ENCODE results near the gene SPATS2L. TPM values are rescaled to one million over a fixed set of nuclear protein-coding genes. Genes with fewer than 3 reads are reported as not detected.

SPATS2L gene
- total and polyA plus RNA-seq, 2 experiments from 2014 or later, result 118 to 154 TPM

GRCh38 chr2:200345975-200346374, 39.5 kb downstream of the SPATS2L start (continued):
- no peak for TF ChIP-seq REST (IDR thresholded peaks at IDR 0.05; ENCODE audit: unreplicated experiment)
- TF ChIP-seq EZH2 (IDR thresholded peaks at IDR 0.05; ENCODE audit: low read depth, unreplicated experiment), result no peak
- no peak for TF ChIP-seq STAT1 (IDR thresholded peaks at IDR 0.05; ENCODE audit: unreplicated experiment)

DNA sequence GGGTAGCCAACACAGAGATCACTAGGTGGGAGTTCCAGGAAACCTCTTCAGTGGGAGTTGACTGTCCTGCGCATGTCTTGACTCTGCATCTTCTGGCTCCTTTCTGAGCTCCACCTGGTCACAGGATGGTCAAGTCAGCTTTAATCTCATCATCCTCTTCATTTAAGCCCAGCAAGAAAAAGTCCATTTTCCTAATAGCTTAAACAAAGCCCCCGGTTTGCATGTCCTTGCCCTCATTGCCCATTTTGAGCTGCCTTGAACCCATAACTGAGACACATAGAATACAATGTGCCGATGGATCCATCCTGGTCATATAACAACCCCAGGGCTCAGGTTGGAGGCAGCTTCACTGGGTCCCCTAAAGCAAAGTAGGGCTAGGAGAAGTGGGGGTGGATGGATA, 40.8 kb downstream of the SPATS2L start:
- H3K36me3 ChIP-seq (ENCODE audit: insufficient read depth), result no peaks in the 10 kb centered on the region
- no peak overlapping the region for H3K4me3 ChIP-seq
- H3K27me3 ChIP-seq (ENCODE audit: insufficient read depth), result no peaks in the 10 kb centered on the region
- H3K36me3 Mint-ChIP-seq (ENCODE audit: low read depth), result peaks cover 53% of the 10 kb centered on the region
- no peak for DNase-seq (ENCODE audit: low spot score)
- peaks cover 53% of the 10 kb centered on the region for H3K4me1 Mint-ChIP-seq
- TF ChIP-seq, protein P1, sequence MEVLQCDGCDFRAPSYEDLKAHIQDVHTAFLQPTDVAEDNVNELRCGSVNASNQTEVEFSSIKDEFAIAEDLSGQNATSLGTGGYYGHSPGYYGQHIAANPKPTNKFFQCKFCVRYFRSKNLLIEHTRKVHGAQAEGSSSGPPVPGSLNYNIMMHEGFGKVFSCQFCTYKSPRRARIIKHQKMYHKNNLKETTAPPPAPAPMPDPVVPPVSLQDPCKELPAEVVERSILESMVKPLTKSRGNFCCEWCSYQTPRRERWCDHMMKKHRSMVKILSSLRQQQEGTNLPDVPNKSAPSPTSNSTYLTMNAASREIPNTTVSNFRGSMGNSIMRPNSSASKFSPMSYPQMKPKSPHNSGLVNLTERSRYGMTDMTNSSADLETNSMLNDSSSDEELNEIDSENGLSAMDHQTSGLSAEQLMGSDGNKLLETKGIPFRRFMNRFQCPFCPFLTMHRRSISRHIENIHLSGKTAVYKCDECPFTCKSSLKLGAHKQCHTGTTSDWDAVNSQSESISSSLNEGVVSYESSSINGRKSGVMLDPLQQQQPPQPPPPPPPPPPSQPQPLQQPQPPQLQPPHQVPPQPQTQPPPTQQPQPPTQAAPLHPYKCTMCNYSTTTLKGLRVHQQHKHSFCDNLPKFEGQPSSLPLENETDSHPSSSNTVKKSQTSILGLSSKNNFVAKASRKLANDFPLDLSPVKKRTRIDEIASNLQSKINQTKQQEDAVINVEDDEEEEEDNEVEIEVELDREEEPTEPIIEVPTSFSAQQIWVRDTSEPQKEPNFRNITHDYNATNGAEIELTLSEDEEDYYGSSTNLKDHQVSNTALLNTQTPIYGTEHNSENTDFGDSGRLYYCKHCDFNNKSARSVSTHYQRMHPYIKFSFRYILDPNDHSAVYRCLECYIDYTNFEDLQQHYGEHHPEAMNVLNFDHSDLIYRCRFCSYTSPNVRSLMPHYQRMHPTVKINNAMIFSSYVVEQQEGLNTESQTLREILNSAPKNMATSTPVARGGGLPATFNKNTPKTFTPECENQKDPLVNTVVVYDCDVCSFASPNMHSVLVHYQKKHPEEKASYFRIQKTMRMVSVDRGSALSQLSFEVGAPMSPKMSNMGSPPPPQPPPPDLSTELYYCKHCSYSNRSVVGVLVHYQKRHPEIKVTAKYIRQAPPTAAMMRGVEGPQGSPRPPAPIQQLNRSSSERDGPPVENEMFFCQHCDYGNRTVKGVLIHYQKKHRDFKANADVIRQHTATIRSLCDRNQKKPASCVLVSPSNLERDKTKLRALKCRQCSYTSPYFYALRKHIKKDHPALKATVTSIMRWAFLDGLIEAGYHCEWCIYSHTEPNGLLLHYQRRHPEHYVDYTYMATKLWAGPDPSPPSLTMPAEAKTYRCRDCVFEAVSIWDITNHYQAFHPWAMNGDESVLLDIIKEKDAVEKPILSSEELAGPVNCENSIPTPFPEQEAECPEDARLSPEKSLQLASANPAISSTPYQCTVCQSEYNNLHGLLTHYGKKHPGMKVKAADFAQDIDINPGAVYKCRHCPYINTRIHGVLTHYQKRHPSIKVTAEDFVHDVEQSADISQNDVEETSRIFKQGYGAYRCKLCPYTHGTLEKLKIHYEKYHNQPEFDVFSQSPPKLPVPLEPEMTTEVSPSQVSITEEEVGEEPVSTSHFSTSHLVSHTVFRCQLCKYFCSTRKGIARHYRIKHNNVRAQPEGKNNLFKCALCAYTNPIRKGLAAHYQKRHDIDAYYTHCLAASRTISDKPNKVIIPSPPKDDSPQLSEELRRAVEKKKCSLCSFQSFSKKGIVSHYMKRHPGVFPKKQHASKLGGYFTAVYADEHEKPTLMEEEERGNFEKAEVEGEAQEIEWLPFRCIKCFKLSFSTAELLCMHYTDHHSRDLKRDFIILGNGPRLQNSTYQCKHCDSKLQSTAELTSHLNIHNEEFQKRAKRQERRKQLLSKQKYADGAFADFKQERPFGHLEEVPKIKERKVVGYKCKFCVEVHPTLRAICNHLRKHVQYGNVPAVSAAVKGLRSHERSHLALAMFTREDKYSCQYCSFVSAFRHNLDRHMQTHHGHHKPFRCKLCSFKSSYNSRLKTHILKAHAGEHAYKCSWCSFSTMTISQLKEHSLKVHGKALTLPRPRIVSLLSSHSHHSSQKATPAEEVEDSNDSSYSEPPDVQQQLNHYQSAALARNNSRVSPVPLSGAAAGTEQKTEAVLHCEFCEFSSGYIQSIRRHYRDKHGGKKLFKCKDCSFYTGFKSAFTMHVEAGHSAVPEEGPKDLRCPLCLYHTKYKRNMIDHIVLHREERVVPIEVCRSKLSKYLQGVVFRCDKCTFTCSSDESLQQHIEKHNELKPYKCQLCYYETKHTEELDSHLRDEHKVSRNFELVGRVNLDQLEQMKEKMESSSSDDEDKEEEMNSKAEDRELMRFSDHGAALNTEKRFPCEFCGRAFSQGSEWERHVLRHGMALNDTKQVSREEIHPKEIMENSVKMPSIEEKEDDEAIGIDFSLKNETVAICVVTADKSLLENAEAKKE (CRISPR knock-in tag; IDR thresholded peaks at IDR 0.05), result no peak
- no peak for ATAC-seq
- H3K9me2 ChIP-seq (ENCODE audit: insufficient read depth), result no peaks in the 10 kb centered on the region
- H3K27ac ChIP-seq (ENCODE audit: low read depth), result peak overlapping the region; percentile 40; the same call in 1 of the 2 replicates
- 0 out of 2 replicates have a peak, but pooled peaks cover 3% of the 10 kb centered on the region for H4K20me1 ChIP-seq (replicated peaks; ENCODE audit: insufficient read depth)
- H3F3A ChIP-seq (replicated peaks; ENCODE audit: low read depth), result no peaks in the 10 kb centered on the region
- no peak overlapping the region; the same call in 1 of the 2 replicates for H3K27ac Mint-ChIP-seq
- peaks cover 4% of the 10 kb centered on the region for H3K27me3 Mint-ChIP-seq (ENCODE audit: insufficient read depth, low read depth, poor library complexity)
- H3K79me2 ChIP-seq (replicated peaks; ENCODE audit: insufficient read depth), result peaks cover 98% of the 10 kb centered on the region
- peaks cover 3% of the 10 kb centered on the region; the same call in 2 of the 3 replicates for H3K9me3 Mint-ChIP-seq
- H3K4me3 Mint-ChIP-seq, result no peak overlapping the region
- no peak overlapping the region for H3K4me2 ChIP-seq
- H3K4me1 ChIP-seq (ENCODE audit: insufficient read depth), result peaks cover 23% of the 10 kb centered on the region
- no peak overlapping the region for H2AFZ ChIP-seq

Data from GM23338 (cell line).